SU-DHL-6 (cell line): ENCODE results near the gene SUMO2.

ENCODE experiments used
- H2AFZ ChIP-seq: fragments of 200-600 bp; sonication (generic); 2 replicates; pipeline ENCODE4 v1.6.1; 2014; ENCODE audit warnings: low read depth, mild to moderate bottlenecking, moderate library complexity, mixed read lengths, antibody characterized with exemption, low read length; ENCODE audit not compliant: severe bottlenecking
- H3F3A ChIP-seq: fragments of 200-600 bp; shearing (Covaris generic); 2 replicates; pipeline ENCODE4 v1.6.0; 2016; ENCODE audit warnings: antibody characterized with exemption, mild to moderate bottlenecking; ENCODE audit not compliant: insufficient read depth
- H3K27ac ChIP-seq: fragments of 200-600 bp; sonication (generic); 2 replicates; pipeline ENCODE4 v1.5.1; 2016; ENCODE audit warnings: low read depth, mild to moderate bottlenecking, low read length, moderate library complexity, mixed read lengths
- H3K27me3 ChIP-seq: fragments of 200-600 bp; sonication (generic), shearing (Covaris generic); 2 replicates; pipeline ENCODE4 v1.6.0; 2014; ENCODE audit warnings: mild to moderate bottlenecking, low read length
- H3K36me3 ChIP-seq: fragments of 200-600 bp; sonication (generic); 2 replicates; pipeline ENCODE4 v1.6.1; 2014; ENCODE audit warnings: mild to moderate bottlenecking, low read length, mixed read lengths
- H3K4me2 ChIP-seq: fragments of 300-600, 200-600 bp; shearing (Covaris generic), sonication (generic); 2 replicates; pipeline ENCODE4 v1.6.0; 2014; ENCODE audit warnings: low read length, low read depth, mild to moderate bottlenecking; ENCODE audit not compliant: poor library complexity, severe bottlenecking
- H3K4me3 ChIP-seq: fragments of 200-600 bp; sonication (generic); 2 replicates; pipeline ENCODE4 v1.5.1; 2014; ENCODE audit warnings: antibody characterized with exemption, low read length, mild to moderate bottlenecking, mixed read lengths; ENCODE audit not compliant: insufficient read depth, poor library complexity, severe bottlenecking
- H3K79me2 ChIP-seq: fragments of 200-600 bp; sonication (generic); 2 replicates; pipeline ENCODE4 v1.6.1; 2014; ENCODE audit warnings: mild to moderate bottlenecking, low read length, moderate library complexity; ENCODE audit not compliant: insufficient read depth
- H3K9ac ChIP-seq: fragments of 200-600 bp; sonication (generic); 2 replicates; pipeline ENCODE4 v1.7.0; 2014; ENCODE audit warnings: mild to moderate bottlenecking, low read length
- H3K9me2 ChIP-seq: fragments of 200-600 bp; sonication (generic); replicated peaks from 2 replicates; pipeline ENCODE4 v1.6.1; 2014; ENCODE audit warnings: low read length; ENCODE audit not compliant: insufficient read depth
- H3K9me3 ChIP-seq: fragments of 200-600 bp; sonication (generic); 2 replicates; pipeline ENCODE4 v1.6.1; 2014; ENCODE audit warnings: low read length, mixed read lengths; ENCODE audit not compliant: insufficient read depth
- H4K20me1 ChIP-seq: fragments of 200-600 bp; sonication (generic); 2 replicates; pipeline ENCODE4 v1.6.1; 2014; ENCODE audit warnings: low read depth, mild to moderate bottlenecking, antibody characterized with exemption, low read length, moderate library complexity, mixed read lengths
- CTCF ChIP-seq: fragments of 200-600 bp; sonication (generic); IDR thresholded peaks from one replicate; pipeline ENCODE4 v1.5.1; 2017; ENCODE audit warnings: antibody characterized with exemption, mild to moderate bottlenecking, low read length, moderate library complexity; ENCODE audit not compliant: insufficient read depth, poor library complexity, severe bottlenecking
- EZH2phosphoT487 ChIP-seq: fragments of 200-600 bp; sonication (generic), shearing (Covaris generic); conservative IDR thresholded peaks from 2 replicates; pipeline ENCODE4 v1.6.1; 2018; ENCODE audit warnings: mild to moderate bottlenecking, antibody characterized with exemption, low read length, moderate library complexity, mixed read lengths

SUMO2 gene

DNA sequence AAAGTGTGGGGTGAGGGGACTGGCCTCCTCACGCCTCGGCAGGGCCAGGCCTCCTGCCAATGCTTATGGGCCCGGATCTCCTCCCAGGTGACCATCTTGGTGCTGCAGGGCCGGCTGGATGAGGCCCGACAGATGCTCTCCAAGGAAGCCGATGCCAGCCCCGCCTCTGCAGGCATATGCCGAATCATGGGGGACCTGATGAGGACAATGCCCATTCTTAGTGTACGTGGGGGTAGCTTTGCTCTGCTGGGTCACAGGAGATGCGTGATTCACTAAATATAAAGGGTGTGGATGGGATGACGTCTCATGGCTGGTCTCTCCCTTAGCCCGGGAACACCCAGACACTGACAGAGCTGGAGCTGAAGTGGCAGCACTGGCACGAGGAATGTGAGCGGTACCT lies 42.3 kb upstream of the SUMO2 start:
- no peak overlapping the region for H3K27ac ChIP-seq
- peaks cover 8% of the 10 kb centered on the region; the same call in 1 of the 2 replicates for H3K36me3 ChIP-seq
- H3K9ac ChIP-seq = no peak overlapping the region
- H3F3A ChIP-seq = no peaks in the 10 kb centered on the region
- H2AFZ ChIP-seq = no peak overlapping the region
- no peaks in the 10 kb centered on the region for H3K9me2 ChIP-seq
- no peaks in the 10 kb centered on the region for H4K20me1 ChIP-seq
- no peaks in the 10 kb centered on the region for H3K79me2 ChIP-seq
- H3K4me3 ChIP-seq = no peak overlapping the region
- no peaks in the 10 kb centered on the region for H3K27me3 ChIP-seq
- no peak overlapping the region for H3K4me2 ChIP-seq
- TF ChIP-seq CTCF (no peak), EZH2phosphoT487 (no peak)
- H3K9me3 ChIP-seq = no peaks in the 10 kb centered on the region

- TF ChIP-seq CTCF = no peak
- TF ChIP-seq EZH2phosphoT487 = no peak
- no peaks in the 10 kb centered on the region for H3K27me3 ChIP-seq
- peaks cover 9% of the 10 kb centered on the region; the same call in 1 of the 2 replicates for H3K36me3 ChIP-seq
These were observed 37.1 kb upstream of the SUMO2 start for GRCh38 chr17:75219815-75220214.

GRCh38 chr17:75218131-75218530 lies 35.4 kb upstream of the SUMO2 start:
- H3K27me3 ChIP-seq = no peaks in the 10 kb centered on the region
- H3K4me3 ChIP-seq = no peak overlapping the region
- no peak overlapping the region for H3K27ac ChIP-seq
- no peak overlapping the region for H2AFZ ChIP-seq
- H3K36me3 ChIP-seq = peaks cover 14% of the 10 kb centered on the region; the same call in 1 of the 2 replicates
- TF ChIP-seq CTCF (no peak), EZH2phosphoT487 (no peak)
- peaks cover 4% of the 10 kb centered on the region; the same call in 1 of the 2 replicates for H3K79me2 ChIP-seq
- no peaks in the 10 kb centered on the region for H4K20me1 ChIP-seq
- H3K9me2 ChIP-seq = no peaks in the 10 kb centered on the region
- H3K9me3 ChIP-seq = no peaks in the 10 kb centered on the region
- H3F3A ChIP-seq = no peaks in the 10 kb centered on the region
- no peak overlapping the region for H3K9ac ChIP-seq
- no peak overlapping the region for H3K4me2 ChIP-seq

More at GRCh38 chr17:75219815-75220214, 37.1 kb upstream of the SUMO2 start:
- H3K9ac ChIP-seq = no peak overlapping the region
- H3K79me2 ChIP-seq = peaks cover 4% of the 10 kb centered on the region; the same call in 1 of the 2 replicates
- H3K4me2 ChIP-seq = no peak overlapping the region
- no peak overlapping the region for H2AFZ ChIP-seq
- no peaks in the 10 kb centered on the region for H3F3A ChIP-seq
- no peaks in the 10 kb centered on the region for H3K9me2 ChIP-seq
- H3K9me3 ChIP-seq = no peaks in the 10 kb centered on the region
- H3K27ac ChIP-seq = no peak overlapping the region
- H4K20me1 ChIP-seq = no peaks in the 10 kb centered on the region
- no peak overlapping the region for H3K4me3 ChIP-seq
